Fibroblast of the conjunctiva (primary cell): ENCODE results near the gene THSD7B.

Experiments
- DNase-seq: peaks from one replicate; pipeline ENCODE4 v3.0.0-alpha.2; 2010; ENCODE audit warnings: low read depth

Gene THSD7B

GRCh38 chr2:137154946-137155345 is 389.6 kb downstream of the THSD7B start:
- no peak for DNase-seq

- DNase-seq, result no peak
These were observed 390.2 kb downstream of the THSD7B start for GRCh38 chr2:137155356-137156104.

GRCh38 chr2:137156221-137156844 is 391.0 kb downstream of the THSD7B start:
- no peak for DNase-seq

GRCh38 chr2:137157851-137158250 is 392.5 kb downstream of the THSD7B start:
- no peak for DNase-seq

GRCh38 chr2:137161250-137161649 is 395.9 kb downstream of the THSD7B start:
- no peak for DNase-seq

- no peak for DNase-seq
These were observed 400.6 kb downstream of the THSD7B start for GRCh38 chr2:137165968-137166367.

- no peak for DNase-seq
These were observed 402.3 kb downstream of the THSD7B start for GRCh38 chr2:137167651-137168050.

- no peak for DNase-seq
These were observed 403.2 kb downstream of the THSD7B start for GRCh38 chr2:137168552-137168951.

- DNase-seq, result no peak
These were observed 406.8 kb downstream of the THSD7B start for GRCh38 chr2:137172162-137172561.

- no peak for DNase-seq
These were observed 408.1 kb downstream of the THSD7B start for GRCh38 chr2:137173463-137173862.

GRCh38 chr2:137175246-137175645 is 409.9 kb downstream of the THSD7B start:
- DNase-seq, result no peak

GRCh38 chr2:137178951-137179377 is 413.6 kb downstream of the THSD7B start:
- DNase-seq, result peak; percentile 23

GRCh38 chr2:137179542-137179941 is 414.2 kb downstream of the THSD7B start:
- DNase-seq, result no peak

- no peak for DNase-seq
These were observed 414.7 kb downstream of the THSD7B start for GRCh38 chr2:137180012-137180411.

GRCh38 chr2:137181370-137181769 is 416.0 kb downstream of the THSD7B start:
- no peak for DNase-seq

- no peak for DNase-seq
These were observed 416.7 kb downstream of the THSD7B start for GRCh38 chr2:137182071-137182470.

- DNase-seq, result no peak
These were observed 418.0 kb downstream of the THSD7B start for GRCh38 chr2:137183206-137183898.

- no peak for DNase-seq
These were observed 420.2 kb downstream of the THSD7B start for GRCh38 chr2:137185378-137186078.

- no peak for DNase-seq
These were observed 421.9 kb downstream of the THSD7B start for GRCh38 chr2:137187216-137187615.

- DNase-seq, result no peak
These were observed 425.3 kb downstream of the THSD7B start for GRCh38 chr2:137190411-137191195.
